HG03095 (cell line): ENCODE data around the gene TYW1B.
"Not testable (repeated sequence)": the region's sequence is repeated elsewhere in the genome, so short reads cannot be mapped to it uniquely, and the experiment has no call there.

Experiments used
- ATAC-seq: cut with Tn5 transposase; IDR thresholded peaks from one replicate; pipeline ENCODE4 v1.9.1; 2021; ENCODE audit warnings: moderate library complexity; ENCODE audit not compliant: unreplicated experiment

The TYW1B gene

DNA sequence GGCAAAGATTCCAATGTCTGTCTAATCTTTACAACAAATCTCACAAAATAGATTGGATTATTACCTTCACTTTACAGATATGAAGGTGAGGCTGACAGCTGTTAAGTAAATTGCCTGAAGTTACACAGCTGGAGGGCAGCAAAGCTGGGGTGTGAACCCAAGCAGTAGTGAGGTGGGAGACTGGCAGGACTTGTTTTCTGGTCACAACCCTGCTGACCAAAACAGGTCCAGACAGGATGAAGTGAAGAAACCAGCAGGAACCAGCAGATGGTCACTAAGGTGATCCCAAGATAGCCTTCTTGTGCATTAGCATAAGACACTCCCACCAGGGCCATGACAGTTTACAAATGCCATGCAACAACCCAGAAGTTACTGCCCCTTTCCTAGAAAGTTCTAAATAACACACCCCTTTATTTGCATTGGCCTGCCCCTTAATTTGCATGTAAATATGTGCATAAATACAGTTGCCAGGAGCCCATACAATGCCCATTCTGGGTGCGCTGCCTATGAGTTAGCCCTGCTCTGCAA, 195.2 kb downstream of the TYW1B start:
- not testable (repeated sequence) for ATAC-seq

- ATAC-seq, result not testable (repeated sequence)
These were observed 199.6 kb downstream of the TYW1B start for GRCh38 chr7:72628375-72628774.

DNA sequence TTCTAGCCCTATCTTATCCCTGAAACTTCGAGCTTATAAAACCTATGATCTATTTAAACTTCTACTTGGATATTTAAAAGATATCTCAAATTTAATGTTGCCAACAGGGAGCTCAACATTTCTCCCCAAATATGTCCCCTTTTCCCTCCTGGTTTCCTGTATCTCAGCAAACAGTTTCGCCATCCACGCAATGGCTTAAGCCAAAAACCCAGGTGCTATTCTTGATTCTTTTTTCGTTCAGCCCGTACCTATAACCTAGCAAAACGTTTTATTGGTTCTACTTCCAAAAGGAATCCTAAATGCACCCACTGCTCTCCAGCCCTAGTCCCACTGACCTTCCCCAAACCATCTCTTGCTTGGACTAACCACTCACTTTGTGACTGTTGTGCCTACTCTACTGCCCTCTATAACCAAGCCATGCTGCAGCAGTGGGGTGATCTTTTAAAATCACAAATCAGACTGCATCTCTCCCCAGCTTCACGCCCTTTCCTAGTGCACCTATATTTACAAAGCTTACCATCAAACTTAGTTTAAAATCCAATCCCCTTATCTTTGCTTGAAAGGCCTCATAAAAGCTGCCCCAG, 201.5 kb downstream of the TYW1B start:
- not testable (repeated sequence) for ATAC-seq

DNA sequence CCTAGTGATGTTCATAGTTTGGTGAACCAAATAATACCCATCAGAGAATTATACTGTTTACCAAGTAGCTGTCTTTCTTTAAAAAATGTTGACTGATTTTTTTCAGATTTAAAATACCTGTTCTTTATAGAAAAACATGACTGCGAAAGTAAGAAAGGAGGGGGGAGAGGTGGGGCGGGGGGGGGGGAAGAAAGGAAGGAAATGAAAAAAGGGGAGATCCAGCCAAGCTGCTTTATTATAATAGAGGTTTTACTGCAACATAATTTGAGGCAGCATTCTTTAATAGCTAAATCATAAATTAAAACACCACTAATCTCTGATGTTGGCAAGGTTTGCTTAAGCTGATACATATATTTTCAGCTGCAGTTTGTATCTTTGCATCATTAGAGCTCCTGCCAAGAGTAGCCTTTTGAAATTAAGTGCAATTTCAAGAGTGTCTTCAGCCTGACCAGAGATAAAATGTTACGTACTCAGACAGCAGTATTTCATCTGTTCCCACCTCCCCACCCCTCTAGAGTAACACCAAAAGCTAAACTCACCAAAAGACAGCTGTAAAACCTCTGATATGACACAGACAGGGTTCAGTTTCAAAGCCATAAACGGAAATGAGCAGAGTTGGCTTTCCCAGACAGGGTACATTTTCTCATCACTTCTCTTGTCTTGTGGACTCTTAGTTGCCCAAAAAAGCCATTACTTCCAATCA, 202.1 kb downstream of the TYW1B start:
- ATAC-seq, result peak; percentile 87

- ATAC-seq, result no peak
These were observed 205.5 kb downstream of the TYW1B start for GRCh38 chr7:72622532-72622931.

- ATAC-seq, result not testable (repeated sequence)
These were observed 206.2 kb downstream of the TYW1B start for GRCh38 chr7:72621761-72622187.

DNA sequence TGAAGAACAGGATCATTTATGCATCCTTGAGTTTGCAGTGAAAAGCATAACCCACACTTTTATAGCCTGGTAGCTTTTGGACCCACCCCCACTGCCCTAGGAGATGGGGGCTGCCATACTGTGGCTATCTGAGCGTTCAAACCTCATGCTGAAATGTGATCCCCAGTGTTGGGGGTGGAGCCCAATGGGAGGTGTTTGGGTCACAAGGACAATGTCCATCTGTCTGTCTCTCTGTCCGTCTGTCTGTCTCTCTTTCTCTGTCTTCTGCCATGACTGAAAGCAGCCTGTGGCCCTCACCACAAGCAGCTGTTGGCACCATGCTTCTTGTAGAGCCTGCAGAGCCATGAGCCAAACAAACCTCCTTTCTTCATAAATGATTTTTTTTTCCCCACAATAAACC, 207.1 kb downstream of the TYW1B start:
- not testable (repeated sequence) for ATAC-seq

DNA sequence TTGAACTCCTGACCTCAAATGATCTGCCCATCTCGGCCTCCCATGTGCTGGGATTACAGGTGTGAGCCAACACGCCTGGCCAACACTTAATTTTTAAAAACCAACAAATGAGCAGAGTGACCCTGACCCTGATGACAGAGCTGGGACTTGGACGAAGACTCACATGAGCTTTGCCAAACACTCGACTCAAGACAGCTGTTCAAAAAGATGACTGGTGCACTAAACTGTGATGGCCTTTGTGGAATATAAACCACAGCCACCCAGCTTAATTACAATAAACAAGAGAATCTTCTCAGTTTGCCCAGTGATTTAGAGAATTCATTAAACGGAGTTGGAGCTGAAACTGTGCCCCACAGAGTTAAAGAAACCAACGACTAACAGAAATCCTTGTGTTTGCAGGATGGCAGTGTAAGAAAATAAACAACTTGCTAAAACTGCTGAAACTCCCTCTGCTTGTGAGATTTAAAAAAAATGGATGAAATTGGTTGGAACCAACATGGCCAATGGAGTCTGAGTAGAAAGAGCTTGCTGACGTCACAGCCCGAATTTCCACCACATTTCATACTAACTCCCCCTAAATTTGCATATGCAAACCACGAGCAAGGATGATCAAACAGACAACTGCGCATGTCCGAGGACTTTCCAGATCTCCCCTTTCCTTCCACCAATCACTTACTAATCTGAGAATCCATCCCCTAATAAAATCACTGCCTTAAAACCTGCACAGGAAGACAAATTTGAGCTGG, 209.4 kb downstream of the TYW1B start:
- not testable (repeated sequence) for ATAC-seq

DNA sequence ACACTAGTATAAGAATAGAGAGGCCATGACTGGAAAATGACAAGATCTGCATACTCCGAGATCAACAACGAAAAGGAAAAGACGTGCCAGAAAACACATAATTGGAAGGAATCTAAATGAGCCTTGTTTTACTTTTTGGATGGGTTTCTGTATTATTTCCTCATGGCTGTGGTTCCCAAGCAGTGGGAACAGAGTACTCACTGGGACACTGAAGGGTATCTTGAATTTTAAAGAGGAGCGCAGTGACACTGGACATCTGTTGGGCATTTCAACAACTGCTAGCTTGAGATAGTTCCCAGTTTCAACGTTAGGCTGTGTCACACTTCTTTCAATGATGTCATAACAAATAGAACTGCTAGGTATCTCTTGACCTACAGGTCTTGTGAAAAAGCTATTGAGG, 218.2 kb downstream of the TYW1B start:
- ATAC-seq, result not testable (repeated sequence)

DNA sequence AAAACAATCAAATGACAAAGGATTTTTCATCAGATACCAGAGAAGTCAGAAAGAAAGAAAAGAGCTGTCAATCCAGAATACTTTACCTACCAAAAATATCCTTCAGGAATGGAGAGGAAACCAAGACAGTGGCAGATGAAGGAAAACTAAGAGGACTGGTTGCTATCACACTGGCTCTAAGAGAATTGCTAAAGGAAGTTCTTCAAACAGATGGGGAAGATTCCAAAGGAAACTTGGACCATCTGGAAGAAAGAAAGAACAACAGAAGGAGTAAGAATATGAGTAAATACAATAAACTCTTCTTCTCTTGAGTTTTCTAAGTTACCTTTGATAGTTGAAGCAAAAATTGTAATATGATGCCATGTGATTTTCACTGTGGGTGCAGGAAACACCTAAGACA, 220.0 kb downstream of the TYW1B start:
- not testable (repeated sequence) for ATAC-seq

DNA sequence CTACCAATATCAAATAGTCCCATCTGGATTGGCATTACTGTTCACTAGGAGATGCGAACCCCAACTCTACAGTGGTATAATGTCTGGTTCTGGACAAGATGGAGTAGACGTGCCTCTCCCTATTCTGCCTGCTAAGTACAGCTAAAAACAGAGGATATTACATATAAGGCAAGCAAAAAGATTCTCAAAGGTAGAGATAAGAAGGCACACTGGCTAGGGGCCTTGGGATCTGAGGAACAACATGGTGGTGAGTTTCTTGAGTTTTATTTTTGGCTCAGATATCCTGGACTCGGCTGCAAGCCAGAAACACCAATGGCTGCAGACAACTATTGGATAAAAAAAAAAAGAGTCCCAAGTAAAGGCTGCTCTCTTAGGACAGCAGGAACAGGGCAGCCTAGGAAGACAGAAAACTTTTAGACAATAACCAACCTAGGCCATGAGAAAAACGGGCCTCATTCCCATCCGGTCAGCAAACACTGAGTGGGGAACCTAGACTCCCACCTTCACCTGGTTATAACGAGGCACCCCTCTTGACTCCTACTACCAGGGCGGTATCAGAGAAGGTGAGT, 222.1 kb downstream of the TYW1B start:
- not testable (repeated sequence) for ATAC-seq

GRCh38 chr7:72604771-72605611, 223.0 kb downstream of the TYW1B start:
- ATAC-seq, result not testable (repeated sequence)

GRCh38 chr7:72603476-72603875, 224.5 kb downstream of the TYW1B start:
- ATAC-seq, result not testable (repeated sequence)

GRCh38 chr7:72603073-72603472, 224.9 kb downstream of the TYW1B start:
- no peak for ATAC-seq

DNA sequence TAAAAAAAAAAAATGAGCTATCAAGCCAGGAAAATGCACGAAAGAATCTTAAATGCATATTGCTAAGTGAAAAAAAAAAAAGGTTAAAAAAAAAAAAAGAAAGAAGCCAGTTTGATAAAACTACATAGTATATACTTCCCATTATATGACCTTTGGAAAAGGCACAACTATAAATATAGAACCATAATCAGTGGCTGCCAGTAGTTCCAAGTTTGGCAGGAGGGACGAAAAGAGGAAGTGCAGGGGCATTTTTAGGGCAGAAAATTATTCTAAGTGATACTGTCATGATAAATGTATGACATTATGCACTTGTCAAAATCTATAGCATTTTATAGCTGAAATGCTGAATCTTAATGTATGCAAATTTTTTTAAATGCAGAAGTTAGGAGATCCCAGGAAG, 226.3 kb downstream of the TYW1B start:
- not testable (repeated sequence) for ATAC-seq

DNA sequence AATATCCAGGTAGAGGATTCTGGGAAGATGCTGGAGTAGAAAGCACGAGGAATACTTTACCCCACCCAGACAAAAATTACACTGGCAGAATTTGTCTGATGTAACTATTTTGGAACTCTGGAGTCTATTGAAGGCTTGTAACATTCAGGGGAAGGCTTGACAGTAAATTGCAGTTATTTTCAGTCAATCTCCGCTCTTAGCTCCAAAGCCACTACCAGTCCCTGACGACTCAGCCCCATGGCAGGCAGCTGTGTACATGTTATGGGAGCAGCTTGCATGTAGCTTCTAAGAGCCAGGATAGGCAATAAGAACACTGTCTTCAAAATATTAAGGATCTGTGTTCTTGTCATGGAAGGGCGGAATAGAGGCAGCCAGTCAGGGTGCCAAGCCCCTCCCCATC, 238.0 kb downstream of the TYW1B start:
- not testable (repeated sequence) for ATAC-seq

GRCh38 chr7:72587267-72587666, 240.7 kb downstream of the TYW1B start:
- not testable (repeated sequence) for ATAC-seq

DNA sequence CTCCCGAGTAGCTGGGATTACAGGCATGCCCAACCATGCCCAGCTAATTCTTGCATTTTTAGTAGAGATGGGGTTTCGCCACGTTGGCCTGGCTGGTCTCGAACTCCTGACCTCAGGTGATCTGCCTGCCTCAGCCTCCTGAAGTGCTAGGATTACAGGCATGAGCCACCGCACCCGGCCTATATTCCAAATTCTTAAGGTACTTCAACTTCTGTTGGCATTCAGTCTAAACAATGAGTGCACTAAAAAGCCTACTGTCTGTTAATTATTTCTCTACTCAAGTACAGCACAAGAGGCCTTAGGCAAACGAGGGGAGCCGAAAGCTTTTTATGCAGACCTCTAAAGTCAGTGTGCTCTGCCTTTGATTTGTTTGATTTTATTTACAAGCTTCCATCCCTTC, 243.4 kb downstream of the TYW1B start:
- ATAC-seq, result not testable (repeated sequence)

- not testable (repeated sequence) for ATAC-seq
These were observed 244.2 kb downstream of the TYW1B start for GRCh38 chr7:72583620-72584361.
